Measurements from ENCODE around the gene NEK5. TPM values are rescaled to one million over a fixed set of nuclear protein-coding genes. Genes with fewer than 3 reads are reported as not detected.

The NEK5 gene
- total RNA-seq, 2 experiments from 2014 or later, result 0.22 TPM; not detected in 1

DNA sequence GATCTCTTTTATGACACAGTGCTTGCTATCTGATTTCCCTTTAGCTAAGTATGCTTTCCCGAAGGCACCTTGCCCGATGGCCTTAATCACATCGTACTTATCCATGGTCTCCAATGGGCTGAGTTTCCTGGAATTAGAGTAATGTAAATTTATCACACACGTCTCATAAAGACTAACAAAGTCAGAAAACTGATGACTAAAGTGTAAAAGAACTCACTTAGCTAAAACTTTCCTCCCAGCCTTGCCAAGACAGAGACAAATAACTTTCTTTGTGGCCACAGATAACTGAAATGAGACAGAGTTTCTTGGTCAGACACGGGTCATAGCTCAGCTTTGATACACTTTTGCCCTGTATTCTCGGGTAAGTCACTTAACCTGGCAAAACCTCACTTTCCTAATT lies 1.5 kb downstream of the NEK5 start:
- BruUV-seq (replicated peaks), result no TSS peak

DNA sequence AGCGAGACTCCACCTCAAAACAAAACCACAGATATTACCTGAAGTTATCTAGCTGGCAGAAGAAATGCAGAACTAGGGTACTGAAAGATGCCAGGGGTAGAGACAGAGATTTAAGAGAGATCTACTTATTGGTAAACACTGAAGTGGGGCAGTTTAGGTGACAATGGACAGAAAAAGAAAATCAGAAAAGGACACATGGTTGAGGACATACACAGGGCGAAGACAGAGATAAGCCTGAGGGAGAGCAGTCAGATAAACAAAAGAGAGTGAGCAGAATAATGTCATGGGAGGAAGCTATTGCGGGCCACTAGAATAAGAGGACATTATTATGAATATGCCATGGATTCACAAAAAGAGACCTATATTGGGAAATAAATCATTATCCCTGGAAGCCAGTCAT lies 3.3 kb downstream of the NEK5 start:
- Histone ChIP-seq H3K36me3 (ENCODE audit: insufficient read depth, low read length) (peaks cover 2% of the 10 kb centered on the region; the same call in 1 of the 2 replicates), H3K9me3 (ENCODE audit: low read length) (no peaks in the 10 kb centered on the region), H3K4me3 (ENCODE audit: low read depth, low read length, poor library complexity, severe bottlenecking) (no peak overlapping the region), H3K79me2 (ENCODE audit: insufficient read depth, low read depth, low read length) (no peaks in the 10 kb centered on the region), H4K20me1 (ENCODE audit: insufficient read depth, low read length) (no peaks in the 10 kb centered on the region), H3K27ac (ENCODE audit: low read depth, low read length, poor library complexity, severe bottlenecking) (no peak overlapping the region), H3K4me1 (ENCODE audit: insufficient read depth, low read length, poor library complexity, severe bottlenecking) (no peaks in the 10 kb centered on the region), H3K9me2 (ENCODE audit: insufficient read depth, low read length) (no peaks in the 10 kb centered on the region), H3K4me2 (ENCODE audit: low read length) (no peak overlapping the region), H2AFZ (ENCODE audit: low read length) (no peak overlapping the region)
- no TSS peak for BruUV-seq (replicated peaks)
- CTCF ChIA-PET (ENCODE audit: unreplicated experiment), result no interaction called here
- no peak for DNase-seq (ENCODE audit: low spot score)
- intact Hi-C loops (cut with micrococcal nuclease; ENCODE audit: unreplicated experiment), result no loop called here
- POLR2A ChIA-PET, result no interaction called here
- TF ChIP-seq, protein P1, sequence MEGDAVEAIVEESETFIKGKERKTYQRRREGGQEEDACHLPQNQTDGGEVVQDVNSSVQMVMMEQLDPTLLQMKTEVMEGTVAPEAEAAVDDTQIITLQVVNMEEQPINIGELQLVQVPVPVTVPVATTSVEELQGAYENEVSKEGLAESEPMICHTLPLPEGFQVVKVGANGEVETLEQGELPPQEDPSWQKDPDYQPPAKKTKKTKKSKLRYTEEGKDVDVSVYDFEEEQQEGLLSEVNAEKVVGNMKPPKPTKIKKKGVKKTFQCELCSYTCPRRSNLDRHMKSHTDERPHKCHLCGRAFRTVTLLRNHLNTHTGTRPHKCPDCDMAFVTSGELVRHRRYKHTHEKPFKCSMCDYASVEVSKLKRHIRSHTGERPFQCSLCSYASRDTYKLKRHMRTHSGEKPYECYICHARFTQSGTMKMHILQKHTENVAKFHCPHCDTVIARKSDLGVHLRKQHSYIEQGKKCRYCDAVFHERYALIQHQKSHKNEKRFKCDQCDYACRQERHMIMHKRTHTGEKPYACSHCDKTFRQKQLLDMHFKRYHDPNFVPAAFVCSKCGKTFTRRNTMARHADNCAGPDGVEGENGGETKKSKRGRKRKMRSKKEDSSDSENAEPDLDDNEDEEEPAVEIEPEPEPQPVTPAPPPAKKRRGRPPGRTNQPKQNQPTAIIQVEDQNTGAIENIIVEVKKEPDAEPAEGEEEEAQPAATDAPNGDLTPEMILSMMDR (conservative IDR thresholded peaks at IDR 0.05; ENCODE audit: low read length), result no peak
- no peak for TF ChIP-seq EZH2phosphoT487 (IDR thresholded peaks at IDR 0.05; ENCODE audit: borderline replicate concordance, low read depth, low read length)

More for the DNA sequence above, 1.5 kb downstream of the NEK5 start:
- H4K20me1 ChIP-seq (ENCODE audit: insufficient read depth, low read length), result no peaks in the 10 kb centered on the region
- H3K9me2 ChIP-seq (ENCODE audit: insufficient read depth, low read length), result no peaks in the 10 kb centered on the region
- no peak for TF ChIP-seq EZH2phosphoT487 (IDR thresholded peaks at IDR 0.05; ENCODE audit: borderline replicate concordance, low read depth, low read length)
- TF ChIP-seq, protein P1 (conservative IDR thresholded peaks at IDR 0.05; ENCODE audit: low read length), result no peak
- no peak overlapping the region for H3K4me3 ChIP-seq (ENCODE audit: low read depth, low read length, poor library complexity, severe bottlenecking)
- H3K4me2 ChIP-seq (ENCODE audit: low read length), result no peak overlapping the region
- intact Hi-C loops (cut with micrococcal nuclease; ENCODE audit: unreplicated experiment), result loop anchor here (2.0 kb wide), 3 partner anchors 127 to 313 kb away; no protein-coding TSS in a partner anchor
- H3K4me1 ChIP-seq (ENCODE audit: insufficient read depth, low read length, poor library complexity, severe bottlenecking), result no peaks in the 10 kb centered on the region
- no peak overlapping the region for H2AFZ ChIP-seq (ENCODE audit: low read length)
- no peak for DNase-seq (ENCODE audit: low spot score)
- H3K36me3 ChIP-seq (ENCODE audit: insufficient read depth, low read length), result peaks cover 21% of the 10 kb centered on the region
- H3K9me3 ChIP-seq (ENCODE audit: low read length), result no peaks in the 10 kb centered on the region
- H3K79me2 ChIP-seq (ENCODE audit: insufficient read depth, low read depth, low read length), result no peaks in the 10 kb centered on the region
- ChIA-PET POLR2A (interaction anchor here (1.0 kb wide), 1 partner anchor 17 kb away, joined by 3 read pairs; no protein-coding TSS in a partner anchor), CTCF (ENCODE audit: unreplicated experiment) (no interaction called here)
- no peak overlapping the region for H3K27ac ChIP-seq (ENCODE audit: low read depth, low read length, poor library complexity, severe bottlenecking)

DNA sequence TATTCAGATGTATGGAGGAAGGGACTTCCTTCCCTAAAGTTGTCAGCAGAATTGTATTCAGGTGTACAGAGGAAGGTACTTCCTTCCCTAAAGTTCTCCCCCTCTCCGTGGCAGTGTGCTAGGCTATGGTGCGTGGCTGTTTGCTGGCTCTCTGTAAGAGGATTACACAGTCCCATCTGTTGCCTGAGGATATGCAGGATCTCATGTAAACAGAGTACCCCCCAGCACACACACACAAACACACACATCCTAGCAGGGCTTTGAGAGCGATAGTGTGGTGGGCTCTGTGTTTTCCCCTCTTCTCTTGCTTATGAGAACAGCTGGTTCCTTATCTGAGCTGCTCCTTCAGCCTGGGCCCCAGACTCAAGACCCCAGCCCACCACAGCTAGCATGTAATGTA lies 10.3 kb downstream of the NEK5 start:
- H3K27ac ChIP-seq (ENCODE audit: low read depth, low read length, poor library complexity, severe bottlenecking), result no peak overlapping the region

More for the DNA sequence above, 10.3 kb downstream of the NEK5 start:
- H3K79me2 ChIP-seq (ENCODE audit: insufficient read depth, low read depth, low read length), result no peaks in the 10 kb centered on the region
- no peaks in the 10 kb centered on the region for H4K20me1 ChIP-seq (ENCODE audit: insufficient read depth, low read length)
- POLR2A ChIA-PET, result no interaction called here
- H3K9me2 ChIP-seq (ENCODE audit: insufficient read depth, low read length), result no peaks in the 10 kb centered on the region
- H3K4me2 ChIP-seq (ENCODE audit: low read length), result no peak overlapping the region
- no peak overlapping the region for H3K4me3 ChIP-seq (ENCODE audit: low read depth, low read length, poor library complexity, severe bottlenecking)
- intact Hi-C loops (cut with micrococcal nuclease; ENCODE audit: unreplicated experiment), result no loop called here
- CTCF ChIA-PET (ENCODE audit: unreplicated experiment), result no interaction called here
- H2AFZ ChIP-seq (ENCODE audit: low read length), result no peak overlapping the region
- no peaks in the 10 kb centered on the region for H3K9me3 ChIP-seq (ENCODE audit: low read length)
- no peak for DNase-seq (ENCODE audit: low spot score)
- TF ChIP-seq, protein P1 (conservative IDR thresholded peaks at IDR 0.05; ENCODE audit: low read length), result no peak
- no peak for TF ChIP-seq EZH2phosphoT487 (IDR thresholded peaks at IDR 0.05; ENCODE audit: borderline replicate concordance, low read depth, low read length)
- H3K36me3 ChIP-seq (ENCODE audit: insufficient read depth, low read length), result no peaks in the 10 kb centered on the region
- H3K4me1 ChIP-seq (ENCODE audit: insufficient read depth, low read length, poor library complexity, severe bottlenecking), result no peaks in the 10 kb centered on the region
- no TSS peak for BruUV-seq (replicated peaks)

Data from OCI-LY7 (cell line).